Neutrophil (primary cell): ENCODE data around the gene KDELR1.

Experiments used
- H3K27ac ChIP-seq: fragments of 200-600 bp; sonication (generic); 2 replicates; pipeline ENCODE4 v1.5.1; 2016; ENCODE audit warnings: mild to moderate bottlenecking, moderate library complexity
- H3K27me3 ChIP-seq: fragments of 200-600 bp; sonication (generic); 2 replicates; pipeline ENCODE4 v1.6.0; 2016; ENCODE audit warnings: mild to moderate bottlenecking
- H3K36me3 ChIP-seq: fragments of 200-600 bp; sonication (generic); 2 replicates; pipeline ENCODE4 v1.5.1; 2017
- H3K4me1 ChIP-seq, 2 experiments: fragments of 200-600 bp in 1 of 2; sonication (generic) in 1 of 2; 1 replicate in 1 of 2; 2 replicates in 1 of 2; pipeline versions ENCODE4 v1.5.1 to v1.6.1; 2013 to 2016; ENCODE audit warnings: low read depth in 1 of 2, low read length in 1 of 2, mild to moderate bottlenecking in 1 of 2, moderate library complexity in 1 of 2; ENCODE audit not compliant: control insufficient read depth in 1 of 2, insufficient read depth in 1 of 2
- H3K4me3 ChIP-seq, 2 experiments: fragments of 200-600 bp in 1 of 2; sonication (generic) in 1 of 2; 1 replicate in 1 of 2; 2 replicates in 1 of 2; pipeline ENCODE4 v1.5.1; 2013 to 2016; ENCODE audit warnings: low read depth in 1 of 2, low read length in 1 of 2, mild to moderate bottlenecking in 1 of 2, moderate library complexity in 1 of 2
- H3K9me3 ChIP-seq: fragments of 200-600 bp; sonication (generic); 2 replicates; pipeline ENCODE4 v1.5.1; 2016
- TF ChIP-seq, protein P1 (sequence below): fragments of 200-600 bp; sonication (generic); IDR thresholded peaks from 2 replicates; pipeline ENCODE4 v1.5.1; 2016; ENCODE audit warnings: antibody characterized with exemption

Gene KDELR1

DNA sequence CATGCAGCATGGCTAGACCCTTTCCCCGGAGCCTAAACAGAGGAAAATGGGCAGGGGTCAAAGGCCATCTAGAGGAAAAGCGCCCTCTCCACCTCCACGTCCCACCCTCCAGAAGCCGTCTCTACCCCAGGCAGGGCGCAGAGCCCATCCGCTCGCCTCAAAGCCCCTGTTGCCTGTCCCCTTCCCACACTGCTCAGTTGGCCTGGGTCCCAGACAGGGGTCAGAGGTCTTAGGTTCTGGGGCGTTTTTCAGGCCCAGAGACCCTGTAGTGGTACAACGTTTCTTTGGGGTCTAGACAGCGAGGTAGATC is 27.9 kb downstream of the KDELR1 start:
- Histone ChIP-seq H3K4me3 (peak overlapping the region; percentile 79 to 85), H3K4me1 (peaks cover 18 to 19% of the 10 kb centered on the region in 2 experiments), H3K27me3 (no peaks in the 10 kb centered on the region), H3K9me3 (no peaks in the 10 kb centered on the region), H3K36me3 (no peaks in the 10 kb centered on the region), H3K27ac (peak overlapping the region; percentile 89)
- TF ChIP-seq, protein P1, sequence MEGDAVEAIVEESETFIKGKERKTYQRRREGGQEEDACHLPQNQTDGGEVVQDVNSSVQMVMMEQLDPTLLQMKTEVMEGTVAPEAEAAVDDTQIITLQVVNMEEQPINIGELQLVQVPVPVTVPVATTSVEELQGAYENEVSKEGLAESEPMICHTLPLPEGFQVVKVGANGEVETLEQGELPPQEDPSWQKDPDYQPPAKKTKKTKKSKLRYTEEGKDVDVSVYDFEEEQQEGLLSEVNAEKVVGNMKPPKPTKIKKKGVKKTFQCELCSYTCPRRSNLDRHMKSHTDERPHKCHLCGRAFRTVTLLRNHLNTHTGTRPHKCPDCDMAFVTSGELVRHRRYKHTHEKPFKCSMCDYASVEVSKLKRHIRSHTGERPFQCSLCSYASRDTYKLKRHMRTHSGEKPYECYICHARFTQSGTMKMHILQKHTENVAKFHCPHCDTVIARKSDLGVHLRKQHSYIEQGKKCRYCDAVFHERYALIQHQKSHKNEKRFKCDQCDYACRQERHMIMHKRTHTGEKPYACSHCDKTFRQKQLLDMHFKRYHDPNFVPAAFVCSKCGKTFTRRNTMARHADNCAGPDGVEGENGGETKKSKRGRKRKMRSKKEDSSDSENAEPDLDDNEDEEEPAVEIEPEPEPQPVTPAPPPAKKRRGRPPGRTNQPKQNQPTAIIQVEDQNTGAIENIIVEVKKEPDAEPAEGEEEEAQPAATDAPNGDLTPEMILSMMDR = no peak

DNA sequence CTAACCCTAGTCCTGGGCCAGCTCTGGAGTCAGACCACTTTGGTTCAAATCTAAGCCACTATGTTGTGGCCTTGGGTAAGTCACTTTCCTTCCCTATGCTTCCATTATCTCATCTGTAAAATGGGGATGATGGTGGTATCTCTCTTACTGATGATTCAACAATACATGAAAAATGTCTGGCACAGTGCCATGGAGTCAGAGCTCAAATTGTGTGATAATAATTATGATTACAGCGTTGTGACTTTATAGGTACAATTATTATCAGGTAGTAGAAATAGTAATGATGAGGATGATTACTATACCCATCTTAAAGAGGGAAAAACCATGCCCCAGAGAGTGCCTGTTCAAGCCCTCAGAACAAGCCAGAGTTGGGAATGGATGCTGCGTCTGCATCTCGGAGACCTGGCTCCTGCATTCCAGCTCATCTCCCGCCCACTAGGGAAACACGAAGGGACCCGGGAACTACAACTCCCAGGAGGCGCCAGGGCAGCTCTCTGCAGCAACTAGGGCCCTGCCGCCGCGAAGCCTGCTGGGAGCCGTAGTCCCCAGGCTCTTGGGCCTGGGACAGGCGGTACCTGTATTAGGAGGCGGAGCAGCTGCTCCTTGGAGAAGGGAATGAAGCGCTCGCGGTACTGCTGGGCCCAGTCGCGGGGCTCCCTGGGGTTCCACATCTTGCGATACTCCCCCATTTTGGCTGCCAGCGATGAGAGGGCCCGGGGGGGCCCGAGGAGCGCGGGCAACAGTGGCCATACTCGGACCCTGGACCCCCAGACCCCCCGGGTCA is 28.4 kb downstream of the KDELR1 start:
- H3K36me3 ChIP-seq = no peaks in the 10 kb centered on the region
- peak overlapping the region; percentile 89 for H3K27ac ChIP-seq
- peak overlapping the region; percentile 79 to 85 for H3K4me3 ChIP-seq
- H3K9me3 ChIP-seq = no peaks in the 10 kb centered on the region
- TF ChIP-seq, protein P1 = no peak
- H3K4me1 ChIP-seq = peaks cover 18 to 19% of the 10 kb centered on the region in 2 experiments
- no peaks in the 10 kb centered on the region for H3K27me3 ChIP-seq

DNA sequence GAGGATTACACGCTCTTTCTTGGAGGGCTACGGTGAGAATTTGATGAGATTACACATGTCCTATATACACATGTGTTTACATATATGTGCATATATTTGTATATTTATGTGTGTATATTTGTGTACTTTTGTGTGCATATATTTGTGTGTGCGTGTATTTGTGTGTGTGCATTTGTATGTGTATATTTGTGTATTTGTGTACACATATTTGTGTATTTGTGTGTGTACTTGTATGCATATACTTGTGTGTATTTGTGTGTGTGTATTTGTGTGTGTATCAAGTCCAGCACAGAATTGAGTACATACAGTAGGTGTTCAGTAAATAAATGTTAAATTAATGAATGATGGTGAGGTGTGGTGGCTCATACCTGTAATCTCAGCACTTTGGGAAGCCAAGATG is 29.4 kb downstream of the KDELR1 start:
- TF ChIP-seq, protein P1 = no peak
- H3K4me1 ChIP-seq = peaks cover 18 to 19% of the 10 kb centered on the region in 2 experiments
- no peaks in the 10 kb centered on the region for H3K27me3 ChIP-seq
- H3K4me3 ChIP-seq = no peak overlapping the region
- H3K9me3 ChIP-seq = no peaks in the 10 kb centered on the region
- no peak overlapping the region for H3K27ac ChIP-seq
- H3K36me3 ChIP-seq = no peaks in the 10 kb centered on the region

DNA sequence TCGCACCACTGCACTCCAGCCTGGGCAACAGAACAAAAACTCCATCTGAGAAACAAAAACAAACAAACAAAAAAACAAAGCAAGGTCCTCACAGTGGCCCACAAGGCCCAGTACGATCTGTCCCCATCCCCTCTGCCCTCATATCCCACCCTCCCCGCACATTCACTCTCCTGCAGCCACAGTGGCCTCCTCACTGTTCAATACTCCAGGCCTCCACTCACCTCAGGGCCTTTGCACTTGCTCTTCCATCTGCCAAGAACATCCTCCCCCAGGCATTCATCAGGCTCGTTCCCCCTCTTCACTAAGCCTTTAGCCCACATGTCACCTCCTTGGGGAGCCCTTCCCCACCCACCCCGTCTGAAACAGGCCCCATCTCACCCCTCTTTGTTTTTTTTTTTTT is 32.2 kb downstream of the KDELR1 start:
- TF ChIP-seq, protein P1 = no peak
- H3K36me3 ChIP-seq = no peaks in the 10 kb centered on the region
- no peak overlapping the region for H3K27ac ChIP-seq
- no peak overlapping the region for H3K4me3 ChIP-seq
- no peaks in the 10 kb centered on the region for H3K27me3 ChIP-seq
- peaks cover 11 to 14% of the 10 kb centered on the region in 2 experiments for H3K4me1 ChIP-seq
- H3K9me3 ChIP-seq = no peaks in the 10 kb centered on the region

DNA sequence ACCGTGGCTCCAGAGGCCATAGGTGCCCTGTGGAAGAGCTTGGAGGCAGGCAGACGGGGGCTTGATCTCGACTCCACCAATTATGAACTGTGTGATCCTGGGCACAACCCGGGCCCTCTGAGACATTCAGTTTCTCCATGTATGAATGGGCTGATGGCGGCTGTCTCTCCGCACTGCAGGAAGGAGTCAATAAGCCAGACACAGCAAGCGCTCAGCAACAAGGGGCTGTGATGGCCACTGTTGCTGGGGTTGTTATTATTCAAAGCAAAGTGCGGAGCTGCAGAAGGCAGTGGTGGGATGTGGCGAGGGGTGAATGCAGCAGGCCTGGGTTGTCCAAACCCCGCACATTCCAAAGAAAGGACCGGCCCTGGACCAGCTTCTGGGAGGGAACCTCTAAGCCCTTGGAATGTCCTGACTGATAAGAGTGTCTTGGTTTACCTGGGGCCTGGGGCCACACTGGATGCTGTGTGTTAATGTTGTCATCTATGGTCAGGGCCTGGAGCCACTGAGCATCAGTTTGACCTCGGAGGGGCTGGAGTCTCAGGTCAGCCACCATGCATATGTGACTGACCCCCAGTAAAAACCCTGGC is 35.9 kb downstream of the KDELR1 start:
- TF ChIP-seq, protein P1 = no peak
- H3K4me3 ChIP-seq = no peak overlapping the region
- H3K4me1 ChIP-seq = no peaks in the 10 kb centered on the region
- H3K27me3 ChIP-seq = no peaks in the 10 kb centered on the region
- no peak overlapping the region for H3K27ac ChIP-seq
- no peaks in the 10 kb centered on the region for H3K36me3 ChIP-seq
- H3K9me3 ChIP-seq = no peaks in the 10 kb centered on the region
